DOHH2 (cell line): ENCODE measurements around the gene PROK2.

Experiments
- EZH2phosphoT487 ChIP-seq: fragments of 200-600 bp; sonication (generic); IDR thresholded peaks from 2 replicates; pipeline ENCODE4 v1.6.1; 2017; ENCODE audit warnings: borderline replicate concordance, mild to moderate bottlenecking, antibody characterized with exemption, low read length, moderate library complexity, mixed read lengths
- TF ChIP-seq, protein P1 (sequence below): fragments of 200-600 bp; sonication (generic); IDR thresholded peaks from one replicate; pipeline ENCODE4 v1.5.1; 2014; ENCODE audit warnings: antibody characterized with exemption, mild to moderate bottlenecking, low read depth, low read length; ENCODE audit not compliant: poor library complexity, severe bottlenecking

DNA sequence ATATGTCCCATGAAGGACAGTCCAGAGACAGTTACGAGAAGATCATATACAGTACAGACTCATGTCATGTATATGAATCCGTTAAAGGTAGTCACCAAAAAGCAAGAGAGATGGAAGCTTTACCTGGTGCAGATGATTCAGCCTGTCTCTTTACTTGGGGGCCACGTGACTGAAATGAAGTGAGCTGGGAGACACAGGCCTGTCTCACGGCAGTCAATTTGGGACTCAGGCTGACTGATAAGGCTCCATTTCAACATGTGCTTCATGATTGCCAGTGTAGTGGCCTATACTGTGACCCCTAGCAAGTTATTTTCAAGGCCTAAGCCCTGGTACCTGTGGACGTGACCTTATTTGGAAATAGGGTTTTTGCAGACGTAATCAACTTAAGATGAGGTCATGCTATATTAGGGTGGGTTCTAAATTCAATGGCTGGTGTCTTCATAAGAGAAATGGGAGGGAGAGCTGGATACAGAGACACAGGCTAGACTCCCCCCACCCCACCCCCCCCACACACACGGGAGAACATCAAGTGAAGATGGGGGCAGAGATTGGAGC lies 3.0 kb upstream of the PROK2 start:
- TF ChIP-seq, protein P1, sequence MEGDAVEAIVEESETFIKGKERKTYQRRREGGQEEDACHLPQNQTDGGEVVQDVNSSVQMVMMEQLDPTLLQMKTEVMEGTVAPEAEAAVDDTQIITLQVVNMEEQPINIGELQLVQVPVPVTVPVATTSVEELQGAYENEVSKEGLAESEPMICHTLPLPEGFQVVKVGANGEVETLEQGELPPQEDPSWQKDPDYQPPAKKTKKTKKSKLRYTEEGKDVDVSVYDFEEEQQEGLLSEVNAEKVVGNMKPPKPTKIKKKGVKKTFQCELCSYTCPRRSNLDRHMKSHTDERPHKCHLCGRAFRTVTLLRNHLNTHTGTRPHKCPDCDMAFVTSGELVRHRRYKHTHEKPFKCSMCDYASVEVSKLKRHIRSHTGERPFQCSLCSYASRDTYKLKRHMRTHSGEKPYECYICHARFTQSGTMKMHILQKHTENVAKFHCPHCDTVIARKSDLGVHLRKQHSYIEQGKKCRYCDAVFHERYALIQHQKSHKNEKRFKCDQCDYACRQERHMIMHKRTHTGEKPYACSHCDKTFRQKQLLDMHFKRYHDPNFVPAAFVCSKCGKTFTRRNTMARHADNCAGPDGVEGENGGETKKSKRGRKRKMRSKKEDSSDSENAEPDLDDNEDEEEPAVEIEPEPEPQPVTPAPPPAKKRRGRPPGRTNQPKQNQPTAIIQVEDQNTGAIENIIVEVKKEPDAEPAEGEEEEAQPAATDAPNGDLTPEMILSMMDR, result no peak
- TF ChIP-seq EZH2phosphoT487, result no peak
